HG02870 (cell line): ENCODE results near the gene FREM3.
"Not testable (repeated sequence)": the region's sequence is repeated elsewhere in the genome, so short reads cannot be mapped to it uniquely, and the experiment has no call there.

Experiments used
- ATAC-seq: cut with Tn5 transposase; IDR thresholded peaks from one replicate; pipeline ENCODE4 v1.9.1; 2021; ENCODE audit warnings: mild to moderate bottlenecking, moderate library complexity; ENCODE audit not compliant: unreplicated experiment

Gene FREM3

GRCh38 chr4:143586080-143586479 is 114.4 kb downstream of the FREM3 start:
- no peak for ATAC-seq

- no peak for ATAC-seq
Measured at GRCh38 chr4:143585548-143585947, 114.9 kb downstream of the FREM3 start.

GRCh38 chr4:143581331-143581946 is 119.0 kb downstream of the FREM3 start:
- no peak for ATAC-seq

GRCh38 chr4:143575331-143575730 is 125.1 kb downstream of the FREM3 start:
- ATAC-seq: no peak

- no peak for ATAC-seq
Measured at GRCh38 chr4:143564472-143564871, 136.0 kb downstream of the FREM3 start.

- no peak for ATAC-seq
Measured at GRCh38 chr4:143559757-143560147, 140.7 kb downstream of the FREM3 start.

- peak; percentile 75 for ATAC-seq
Measured at GRCh38 chr4:143558823-143559756, 141.4 kb downstream of the FREM3 start.

GRCh38 chr4:143558286-143558685 is 142.2 kb downstream of the FREM3 start:
- no peak for ATAC-seq

- no peak for ATAC-seq
Measured at GRCh38 chr4:143555676-143556075, 144.8 kb downstream of the FREM3 start.

GRCh38 chr4:143554728-143555597 is 145.5 kb downstream of the FREM3 start:
- ATAC-seq: peak; percentile 79

GRCh38 chr4:143549928-143550327 is 150.5 kb downstream of the FREM3 start:
- no peak for ATAC-seq

GRCh38 chr4:143539670-143540023 is 160.8 kb downstream of the FREM3 start:
- ATAC-seq: no peak

- ATAC-seq: peak; percentile 75
Measured at GRCh38 chr4:143538979-143539669, 161.4 kb downstream of the FREM3 start.

- no peak for ATAC-seq
Measured at GRCh38 chr4:143531788-143532491, 168.5 kb downstream of the FREM3 start.

GRCh38 chr4:143531380-143531779 is 169.1 kb downstream of the FREM3 start:
- ATAC-seq: peak; percentile 58

GRCh38 chr4:143528046-143528445 is 172.4 kb downstream of the FREM3 start:
- ATAC-seq: not testable (repeated sequence)
